ENCODE results near the gene TMBIM1.
A peak's percentile ranks its signal among the peaks of the same experiment; 100 is the strongest.

TMBIM1 gene

GRCh38 chr2:218292048-218293014, at the start of gene TMBIM1:
Gene TMBIM1 (minus strand): TSS chr2:218292503. CDS start chr2:218282141, 10,362 bp downstream.
- DNase-seq (ENCODE audit: low read depth in 3 of 3), result peak; percentile 47 to 63 (median 50)

GRCh38 chr2:218341381-218341780, 49.1 kb upstream of the TMBIM1 start:
- no peak for DNase-seq (ENCODE audit: low read depth in 3 of 3)

GRCh38 chr2:218340656-218341055, 48.4 kb upstream of the TMBIM1 start:
- DNase-seq (ENCODE audit: low read depth in 3 of 3), result no peak

GRCh38 chr2:218334531-218334930, 42.2 kb upstream of the TMBIM1 start:
- no peak for DNase-seq (ENCODE audit: low read depth in 3 of 3)

- no peak for DNase-seq (ENCODE audit: low read depth in 3 of 3)
These were observed 40.8 kb upstream of the TMBIM1 start for GRCh38 chr2:218332920-218333645.

GRCh38 chr2:218332288-218332687, 40.0 kb upstream of the TMBIM1 start:
- DNase-seq (ENCODE audit: low read depth in 3 of 3), result no peak

GRCh38 chr2:218331745-218332144, 39.4 kb upstream of the TMBIM1 start:
- DNase-seq (ENCODE audit: low read depth in 3 of 3), result no peak

- no peak for DNase-seq (ENCODE audit: low read depth in 3 of 3)
These were observed 37.7 kb upstream of the TMBIM1 start for GRCh38 chr2:218329826-218330593.

- DNase-seq (ENCODE audit: low read depth in 3 of 3), result no peak
These were observed 36.9 kb upstream of the TMBIM1 start for GRCh38 chr2:218329027-218329825.

GRCh38 chr2:218328294-218328693, 36.0 kb upstream of the TMBIM1 start:
- DNase-seq (ENCODE audit: low read depth in 3 of 3), result no peak

- no peak for DNase-seq (ENCODE audit: low read depth in 3 of 3)
These were observed 35.3 kb upstream of the TMBIM1 start for GRCh38 chr2:218327451-218328210.

- no peak for DNase-seq (ENCODE audit: low read depth in 3 of 3)
These were observed 34.0 kb upstream of the TMBIM1 start for GRCh38 chr2:218326315-218326714.

GRCh38 chr2:218325566-218326160, 33.4 kb upstream of the TMBIM1 start:
- DNase-seq (ENCODE audit: low read depth in 3 of 3), result no peak

- no peak for DNase-seq (ENCODE audit: low read depth in 3 of 3)
These were observed 31.5 kb upstream of the TMBIM1 start for GRCh38 chr2:218323526-218324472.

- peak in 1 of 3 donors; percentile 26 for DNase-seq (ENCODE audit: low read depth in 3 of 3)
These were observed 30.6 kb upstream of the TMBIM1 start for GRCh38 chr2:218322768-218323525.

GRCh38 chr2:218320704-218321336, 28.5 kb upstream of the TMBIM1 start:
- no peak for DNase-seq (ENCODE audit: low read depth in 3 of 3)

- no peak for DNase-seq (ENCODE audit: low read depth in 3 of 3)
These were observed 27.6 kb upstream of the TMBIM1 start for GRCh38 chr2:218319813-218320365.

Data from stimulated activated CD4-positive, alpha-beta T cell treated with anti-CD3 and anti-CD28 coated beads, TNF-alpha, amount 100 ng/mL, for 48 hours (primary cell).